Endothelial cell of umbilical vein (primary cell): ENCODE data around the gene CHADL. TPM values are rescaled to one million over a fixed set of nuclear protein-coding genes. Genes with fewer than 3 reads are reported as not detected.

Source experiments
- BruUV-seq: library from RNA; stranded (reverse); fragments of 400-500 nt; replicated peaks from 2 replicates; lab custom pipeline; 2021; lab: Mats Ljungman, UMichigan
- CTCF ChIA-PET: fragments of 300-600, 350-600 bp; sonication (Branson Sonifier 250); formaldehyde crosslinking; loops from one replicate; lab custom pipeline; 2021; ENCODE audit warnings: antibody characterized with exemption, inconsistent platforms; lab: Charles Lee
- POLR2A ChIA-PET: fragments of 300-600, 350-600 bp; sonication (Branson Sonifier 250); formaldehyde crosslinking; loops from one replicate; lab custom pipeline; 2021; ENCODE audit warnings: antibody characterized with exemption, inconsistent platforms; lab: Charles Lee
- DNase-seq: peaks from one replicate; pipeline ENCODE4 v3.0.0-alpha.2; 2011; ENCODE audit warnings: low read depth, low spot score
- FAIRE-seq: peaks from 2 replicates; lab custom pipeline; 2011; peaks lifted over from hg19 to GRCh38; lab: Jason Lieb, UNC
- H2AFZ ChIP-seq: 2 replicates; pipeline ENCODE4 v1.6.0; 2012; ENCODE audit warnings: low read depth, low read length, control low read depth, inconsistent platforms
- H3K27ac ChIP-seq: 2 replicates; pipeline ENCODE4 v1.5.1; 2011; ENCODE audit warnings: low read depth, mild to moderate bottlenecking, control low read depth, low read length, moderate library complexity; ENCODE audit not compliant: insufficient read depth
- H3K27me3 ChIP-seq, 2 experiments: 2 replicates each; pipeline versions ENCODE4 v1.6.0 to v1.6.1; 2011; ENCODE audit warnings: low read length in 2 of 2, mixed read lengths in 1 of 2; ENCODE audit not compliant: control insufficient read depth in 2 of 2, insufficient read depth in 2 of 2
- H3K36me3 ChIP-seq, 2 experiments: 2 replicates in 1 of 2; 3 replicates in 1 of 2; pipeline ENCODE4 v1.5.1; 2011; ENCODE audit warnings: low read length in 2 of 2, mild to moderate bottlenecking in 1 of 2, moderate library complexity in 1 of 2; ENCODE audit not compliant: control insufficient read depth in 2 of 2, insufficient read depth in 2 of 2; ENCODE audit errors: extremely low read depth in 1 of 2
- H3K4me1 ChIP-seq: 3 replicates; pipeline ENCODE4 v1.5.1; 2011; ENCODE audit warnings: mild to moderate bottlenecking, low read length; ENCODE audit not compliant: control insufficient read depth, insufficient read depth; ENCODE audit errors: extremely low read depth
- H3K4me2 ChIP-seq: 2 replicates; pipeline ENCODE4 v1.6.1; 2011; ENCODE audit warnings: low read length, control low read depth, mixed read lengths; ENCODE audit not compliant: insufficient read depth
- H3K4me3 ChIP-seq, 3 experiments: fragments of 200-600 bp in 1 of 3; sonication (generic), shearing (Covaris generic) in 1 of 3; replicated peaks in 1 of 3; 2 replicates each; pipeline ENCODE4 v1.5.1; 2011 to 2016; ENCODE audit warnings: control low read depth in 3 of 3, low read length in 3 of 3, mild to moderate bottlenecking in 2 of 3, inconsistent platforms in 1 of 3, low read depth in 1 of 3, moderate library complexity in 1 of 3; ENCODE audit not compliant: insufficient read depth in 1 of 3
- H3K79me2 ChIP-seq: 2 replicates; pipeline ENCODE4 v1.6.0; 2012; ENCODE audit warnings: low read length, inconsistent platforms; ENCODE audit not compliant: control insufficient read depth, insufficient read depth
- H3K9ac ChIP-seq: replicated peaks from 2 replicates; pipeline ENCODE3; 2011; ENCODE audit warnings: low read length, control low read depth; ENCODE audit not compliant: insufficient read depth; ENCODE audit errors: extremely low read depth
- H3K9me1 ChIP-seq: replicated peaks from 3 replicates; pipeline ENCODE4 v1.6.0; 2011; ENCODE audit warnings: mild to moderate bottlenecking, low read length; ENCODE audit not compliant: control insufficient read depth, insufficient read depth; ENCODE audit errors: extremely low read depth
- H3K9me3 ChIP-seq: replicated peaks from 2 replicates; pipeline ENCODE4 v1.5.1; 2012; ENCODE audit warnings: low read length, inconsistent platforms; ENCODE audit not compliant: control insufficient read depth, insufficient read depth
- H4K20me1 ChIP-seq: replicated peaks from 2 replicates; pipeline ENCODE3; 2011; ENCODE audit warnings: mild to moderate bottlenecking, low read length; ENCODE audit not compliant: control insufficient read depth, insufficient read depth; ENCODE audit errors: extremely low read depth
- EZH2 ChIP-seq: IDR thresholded peaks from 2 replicates; pipeline ENCODE4 v1.6.1; 2012; ENCODE audit warnings: borderline replicate concordance, low read depth, mild to moderate bottlenecking, moderate library complexity, low read length, inconsistent platforms; ENCODE audit not compliant: severe bottlenecking
- FOS ChIP-seq: IDR thresholded peaks from 2 replicates; pipeline ENCODE4 v1.6.1; 2011; ENCODE audit warnings: mild to moderate bottlenecking, low read length, moderate library complexity, borderline replicate concordance; ENCODE audit not compliant: insufficient read depth
- GATA2 ChIP-seq: IDR thresholded peaks from 2 replicates; pipeline ENCODE4 v1.7.0; 2011; ENCODE audit warnings: low read depth, mild to moderate bottlenecking, moderate library complexity, mixed read lengths, low read length; ENCODE audit not compliant: insufficient read length, insufficient read depth
- JUN ChIP-seq: IDR thresholded peaks from 2 replicates; pipeline ENCODE4 v1.6.1; 2011; ENCODE audit warnings: borderline replicate concordance, low read depth; ENCODE audit not compliant: insufficient read length, insufficient read depth
- MYC ChIP-seq: IDR thresholded peaks from one replicate; pipeline ENCODE4 v1.6.1; 2011; ENCODE audit warnings: mild to moderate bottlenecking, low read depth, low read length
- POLR2A ChIP-seq: IDR thresholded peaks from 2 replicates; pipeline ENCODE4 v1.6.1; 2012; ENCODE audit warnings: low read depth, mild to moderate bottlenecking, control low read depth, low read length
- POLR2AphosphoS5 ChIP-seq: IDR thresholded peaks from 2 replicates; pipeline ENCODE4 v1.6.1; 2012; ENCODE audit warnings: low read depth, mild to moderate bottlenecking, control low read depth, low read length, moderate library complexity; ENCODE audit not compliant: insufficient read depth
- dilution Hi-C: fragments of 300-500 bp; cut with MboI; formaldehyde crosslinking; loops from one replicate; pipeline ENCODE4 v1.15.0; 2019; ENCODE audit warnings: low sequenced_read_pairs; ENCODE audit not compliant: extremely low pct_ligation_motif_present
- intact Hi-C: fragments of 100-400 bp; cut with micrococcal nuclease; formaldehyde crosslinking; loops from one replicate; pipeline ENCODE4 v1.10.0; 2022
- polyA plus RNA-seq, 4 experiments: library from polyadenylated mRNA; depleted of rRNA in 3 of 4; stranded (reverse) in 3 of 4; unstranded in 1 of 4; fragments of >200 nt; gene quantifications; 2 replicates each; pipeline versions ENCODE4 v1.2.1 to v1.2.3, GENCODE V29; 2011 to 2012; ENCODE audit warnings: missing spikeins in 1 of 4
- total RNA-seq: library from RNA; stranded (reverse); gene quantifications from 2 replicates; pipeline ENCODE4 v1.2.3, GENCODE V29; 2021
- TF ChIP-seq, protein P1 (sequence below), 2 donors: IDR thresholded peaks; 1 replicate in 1 of 2; 2 replicates in 1 of 2; pipeline ENCODE4 v1.5.1; 2011; ENCODE audit warnings: low read length in 2 of 2, mild to moderate bottlenecking in 2 of 2, moderate library complexity in 2 of 2, control low read depth in 1 of 2, inconsistent platforms in 1 of 2, low read depth in 1 of 2; ENCODE audit not compliant: insufficient read depth in 1 of 2; ENCODE audit errors: extremely low read depth in 1 of 2
- TF ChIP-seq, protein P2 (sequence below): IDR thresholded peaks from 2 replicates; pipeline ENCODE4 v1.6.1; 2011; ENCODE audit not compliant: insufficient read depth, insufficient read length

CHADL gene
- total and polyA plus RNA-seq, 2 donors (not counting 3 experiments of a cell fraction or from before 2014, with no cell fraction given) = 0.69 to 1.1 TPM

DNA sequence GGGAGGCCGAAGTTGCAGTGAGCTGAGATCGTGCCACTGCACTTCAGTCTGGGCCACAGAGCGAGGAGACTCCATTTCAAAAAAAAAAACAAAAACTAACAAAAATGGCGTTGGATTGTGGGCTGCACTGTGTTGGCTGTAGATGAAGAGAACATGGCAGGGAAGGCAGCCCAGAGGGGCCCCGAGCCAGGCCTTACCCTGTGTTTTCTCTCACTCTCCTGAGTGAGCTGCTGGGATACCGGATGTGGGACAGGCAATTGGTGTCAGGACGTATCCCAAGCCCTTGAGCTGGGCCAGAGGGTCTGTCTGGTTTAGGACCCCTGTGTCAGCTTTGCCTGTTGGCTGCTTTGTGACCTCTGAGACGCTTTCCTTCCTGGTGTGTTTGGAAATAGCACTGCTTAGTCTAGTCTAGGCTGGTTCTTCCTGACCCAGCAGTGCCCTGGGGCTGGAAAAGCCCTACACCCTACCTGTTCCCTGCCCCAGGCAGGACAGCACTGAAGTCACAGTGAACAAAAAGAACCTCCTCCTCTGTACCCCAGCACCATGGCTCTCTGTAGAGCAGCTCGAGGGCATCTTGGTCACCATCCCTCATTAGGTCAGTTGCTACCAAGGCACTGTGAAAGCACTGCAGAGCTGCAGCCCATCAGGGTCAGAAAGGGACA, 17.8 kb downstream of the CHADL start:
- Histone ChIP-seq H3K79me2 (no peaks in the 10 kb centered on the region), H3K4me1 (peaks cover 1% of the 10 kb centered on the region), H3K36me3 (peaks cover 10 to 41% of the 10 kb centered on the region in 2 experiments), H3K27me3 (no peaks in the 10 kb centered on the region), H3K4me2 (no peak overlapping the region), H4K20me1 (no peaks in the 10 kb centered on the region), H3K9me3 (no peaks in the 10 kb centered on the region), H3K4me3 (no peak overlapping the region), H3K27ac (no peak overlapping the region), H3K9me1 (no peaks in the 10 kb centered on the region), H3K9ac (no peak overlapping the region), H2AFZ (no peak overlapping the region)
- BruUV-seq = no TSS peak
- ChIA-PET CTCF (no interaction called here), POLR2A (no interaction called here)
- TF ChIP-seq, protein P1, sequence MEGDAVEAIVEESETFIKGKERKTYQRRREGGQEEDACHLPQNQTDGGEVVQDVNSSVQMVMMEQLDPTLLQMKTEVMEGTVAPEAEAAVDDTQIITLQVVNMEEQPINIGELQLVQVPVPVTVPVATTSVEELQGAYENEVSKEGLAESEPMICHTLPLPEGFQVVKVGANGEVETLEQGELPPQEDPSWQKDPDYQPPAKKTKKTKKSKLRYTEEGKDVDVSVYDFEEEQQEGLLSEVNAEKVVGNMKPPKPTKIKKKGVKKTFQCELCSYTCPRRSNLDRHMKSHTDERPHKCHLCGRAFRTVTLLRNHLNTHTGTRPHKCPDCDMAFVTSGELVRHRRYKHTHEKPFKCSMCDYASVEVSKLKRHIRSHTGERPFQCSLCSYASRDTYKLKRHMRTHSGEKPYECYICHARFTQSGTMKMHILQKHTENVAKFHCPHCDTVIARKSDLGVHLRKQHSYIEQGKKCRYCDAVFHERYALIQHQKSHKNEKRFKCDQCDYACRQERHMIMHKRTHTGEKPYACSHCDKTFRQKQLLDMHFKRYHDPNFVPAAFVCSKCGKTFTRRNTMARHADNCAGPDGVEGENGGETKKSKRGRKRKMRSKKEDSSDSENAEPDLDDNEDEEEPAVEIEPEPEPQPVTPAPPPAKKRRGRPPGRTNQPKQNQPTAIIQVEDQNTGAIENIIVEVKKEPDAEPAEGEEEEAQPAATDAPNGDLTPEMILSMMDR (IDR thresholded peaks at IDR 0.05; ENCODE audit: extremely low read depth in 1 of 2, insufficient read depth in 1 of 2, low read depth in 1 of 2, low read length in 2 of 2) = no peak
- TF ChIP-seq FOS = no peak
- no peak for TF ChIP-seq POLR2A
- no peak for TF ChIP-seq GATA2
- no peak for TF ChIP-seq POLR2AphosphoS5
- TF ChIP-seq MYC = no peak
- no peak for TF ChIP-seq EZH2
- TF ChIP-seq JUN = no peak
- TF ChIP-seq, protein P2, sequence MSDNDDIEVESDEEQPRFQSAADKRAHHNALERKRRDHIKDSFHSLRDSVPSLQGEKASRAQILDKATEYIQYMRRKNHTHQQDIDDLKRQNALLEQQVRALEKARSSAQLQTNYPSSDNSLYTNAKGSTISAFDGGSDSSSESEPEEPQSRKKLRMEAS = no peak
- dilution Hi-C loops = no loop called here
- intact Hi-C loops = no loop called here
- DNase-seq (no peak), FAIRE-seq (no peak)
